ENCODE results near the gene SUPT20H.

GRCh38 chr13:37026771-37027170 is 32.7 kb downstream of the SUPT20H start:
- TF ChIP-seq, protein P1, sequence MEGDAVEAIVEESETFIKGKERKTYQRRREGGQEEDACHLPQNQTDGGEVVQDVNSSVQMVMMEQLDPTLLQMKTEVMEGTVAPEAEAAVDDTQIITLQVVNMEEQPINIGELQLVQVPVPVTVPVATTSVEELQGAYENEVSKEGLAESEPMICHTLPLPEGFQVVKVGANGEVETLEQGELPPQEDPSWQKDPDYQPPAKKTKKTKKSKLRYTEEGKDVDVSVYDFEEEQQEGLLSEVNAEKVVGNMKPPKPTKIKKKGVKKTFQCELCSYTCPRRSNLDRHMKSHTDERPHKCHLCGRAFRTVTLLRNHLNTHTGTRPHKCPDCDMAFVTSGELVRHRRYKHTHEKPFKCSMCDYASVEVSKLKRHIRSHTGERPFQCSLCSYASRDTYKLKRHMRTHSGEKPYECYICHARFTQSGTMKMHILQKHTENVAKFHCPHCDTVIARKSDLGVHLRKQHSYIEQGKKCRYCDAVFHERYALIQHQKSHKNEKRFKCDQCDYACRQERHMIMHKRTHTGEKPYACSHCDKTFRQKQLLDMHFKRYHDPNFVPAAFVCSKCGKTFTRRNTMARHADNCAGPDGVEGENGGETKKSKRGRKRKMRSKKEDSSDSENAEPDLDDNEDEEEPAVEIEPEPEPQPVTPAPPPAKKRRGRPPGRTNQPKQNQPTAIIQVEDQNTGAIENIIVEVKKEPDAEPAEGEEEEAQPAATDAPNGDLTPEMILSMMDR (IDR thresholded peaks at IDR 0.05), result no peak
- no peak for TF ChIP-seq EP300 (IDR thresholded peaks at IDR 0.05)
- no peak for TF ChIP-seq POLR2A (IDR thresholded peaks at IDR 0.05)

Data from tibial nerve (tissue), 4 donors.